LNCAP (cell line): Measurements from ENCODE around the gene GARIN5A.

Source experiments
- CTCF ChIP-seq: fragments of 450-650 bp; IDR thresholded peaks from 2 replicates; pipeline ENCODE4 v1.5.1; 2017; ENCODE audit warnings: mild to moderate bottlenecking

GARIN5A gene

DNA sequence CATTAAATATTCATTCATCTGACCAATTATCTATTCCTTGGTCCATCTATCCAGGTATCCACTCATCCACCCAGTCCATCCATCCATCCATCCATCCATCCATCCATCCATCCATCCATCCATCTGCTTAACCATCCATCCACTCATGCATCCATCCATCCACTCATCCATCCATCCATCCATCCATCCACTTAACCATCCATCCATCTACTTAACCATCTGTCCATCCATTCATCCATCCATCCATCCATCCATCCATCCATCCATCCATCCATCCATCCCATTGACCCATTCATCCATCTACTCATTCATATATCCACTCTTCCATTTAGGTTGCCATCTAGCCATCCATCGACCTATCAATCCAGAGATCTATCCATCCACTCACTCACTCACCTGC, 32.6 kb downstream of the GARIN5A start:
- TF ChIP-seq CTCF = no peak

GRCh38 chr19:50437862-50438449, 38.7 kb downstream of the GARIN5A start:
- TF ChIP-seq CTCF = no peak

DNA sequence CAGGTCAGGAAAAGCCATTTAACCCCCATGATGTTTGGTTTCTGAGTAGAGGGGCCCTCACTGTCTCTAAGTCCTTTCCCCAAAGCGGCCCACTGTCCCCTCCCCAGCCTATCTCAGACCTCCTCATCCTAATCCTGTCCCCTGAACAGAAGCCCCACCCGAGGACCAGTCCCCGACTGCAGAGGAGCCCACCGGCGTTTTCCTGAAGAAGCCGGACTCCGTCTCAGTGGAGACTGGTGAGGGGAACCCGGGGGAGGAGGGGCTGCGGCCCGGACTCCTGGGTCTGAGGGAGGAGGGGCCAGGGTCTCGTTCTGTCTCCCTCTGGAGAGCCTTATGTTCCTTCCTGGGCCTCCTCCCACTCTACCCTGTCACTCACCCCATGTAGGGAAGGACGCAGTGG, 41.0 kb downstream of the GARIN5A start:
- TF ChIP-seq CTCF = no peak

GRCh38 chr19:50435221-50435620, 41.4 kb downstream of the GARIN5A start:
- no peak for TF ChIP-seq CTCF

DNA sequence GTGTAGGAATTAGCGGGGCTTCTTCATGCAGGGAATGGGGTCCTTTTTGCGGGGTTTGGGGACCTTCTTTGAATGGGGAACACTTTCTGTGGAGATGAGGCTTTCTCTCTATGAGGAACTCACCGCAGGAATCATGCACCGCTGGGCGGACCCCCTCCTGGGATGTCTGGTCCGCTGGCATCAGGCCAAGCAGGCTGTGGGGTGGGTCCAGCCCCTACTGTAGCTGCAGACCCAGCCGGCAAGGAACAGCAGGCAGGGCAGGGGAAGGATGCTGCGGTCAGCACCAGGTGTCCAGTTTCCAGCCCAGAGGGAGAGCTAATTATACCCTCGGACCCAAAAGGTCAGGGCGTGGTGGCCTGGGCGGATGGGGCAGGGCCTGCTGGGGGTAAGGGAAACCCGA, 42.1 kb downstream of the GARIN5A start:
- TF ChIP-seq CTCF = no peak

DNA sequence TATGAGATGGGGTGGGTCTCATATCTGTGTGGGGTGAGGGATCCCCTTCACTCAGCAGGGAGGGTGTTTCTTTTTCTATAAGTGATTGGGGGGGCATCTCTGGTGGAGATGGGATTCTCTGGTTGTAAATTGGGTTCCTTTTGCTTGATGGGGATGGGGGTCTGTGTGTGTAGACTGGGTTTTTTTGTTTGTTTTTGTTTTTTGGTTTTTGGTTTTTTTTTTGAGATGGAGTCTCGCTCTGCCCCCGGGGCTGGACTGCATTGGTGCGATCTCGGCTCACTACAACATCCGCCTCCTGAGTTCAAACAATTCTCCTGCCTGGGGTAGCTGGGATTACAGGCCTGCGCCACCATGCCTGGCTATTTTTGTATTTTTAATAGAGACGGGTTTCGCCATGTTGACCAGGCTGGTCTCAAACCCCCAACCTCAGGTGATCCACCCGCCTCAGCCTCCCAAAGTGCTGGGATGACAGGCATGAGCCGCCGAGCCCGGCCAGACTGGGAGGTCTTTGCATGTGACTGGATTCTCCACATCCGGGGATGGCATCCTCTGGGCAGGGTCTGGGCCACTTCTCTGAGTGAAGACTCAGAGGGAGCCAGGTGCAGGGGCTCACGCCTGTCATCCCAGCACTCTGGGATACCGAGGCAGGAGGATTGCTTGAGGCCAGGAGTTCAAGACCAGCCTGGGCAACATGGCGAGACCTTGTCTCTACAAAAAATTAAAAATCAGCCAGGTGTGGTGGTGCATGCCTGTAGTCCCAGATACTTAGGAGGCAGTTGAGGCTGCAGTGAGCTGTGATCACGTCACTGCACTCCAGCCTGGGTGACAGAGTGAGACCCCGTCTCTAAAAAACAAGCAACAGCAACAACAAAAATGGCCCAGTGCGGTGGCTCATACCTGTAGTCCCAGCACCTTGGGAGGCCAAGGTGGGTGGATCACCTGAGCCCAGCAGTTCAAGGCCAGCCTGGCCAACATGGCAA, 43.2 kb downstream of the GARIN5A start:
- TF ChIP-seq CTCF = no peak

- no peak for TF ChIP-seq CTCF
Observed at GRCh38 chr19:50432221-50433028, 44.2 kb downstream of the GARIN5A start, which contains the start of gene MYBPC2. Gene MYBPC2, plus strand, starts transcription at chr19:50432892. Its CDS starts 62 bp downstream, at chr19:50432954.
